Measurements from ENCODE around the gene CFAP54. TPM values are rescaled to one million over a fixed set of nuclear protein-coding genes. Genes with fewer than 3 reads are reported as not detected.

CFAP54 gene
- total RNA-seq, 6 experiments from 2014 or later: 0.40 to 0.66 (median 0.56) TPM

GRCh38 chr12:96698521-96698920 lies 209.1 kb downstream of the CFAP54 start:
- TF ChIP-seq CTCF (IDR thresholded peaks at IDR 0.05): peak; percentile 68
- Mint-ChIP-seq H3K4me3 (peak overlapping the region; percentile 49), H3K9me3 (no peaks in the 10 kb centered on the region), H3K27ac (no peak overlapping the region), H3K4me1 (ENCODE audit: low read depth) (no peaks in the 10 kb centered on the region; the same call in 1 of the 2 replicates), H3K27me3 (ENCODE audit: insufficient read depth) (peaks cover 6% of the 10 kb centered on the region), H3K36me3 (ENCODE audit: low read depth) (no peaks in the 10 kb centered on the region)
- no peak for DNase-seq

- peaks cover 6% of the 10 kb centered on the region for H3K27me3 Mint-ChIP-seq (ENCODE audit: insufficient read depth)
- H3K4me3 Mint-ChIP-seq: peak overlapping the region; percentile 49; the same call in 1 of the 2 replicates
- H3K9me3 Mint-ChIP-seq: no peaks in the 10 kb centered on the region
- no peak overlapping the region for H3K27ac Mint-ChIP-seq
- TF ChIP-seq CTCF (IDR thresholded peaks at IDR 0.05): no peak
- no peaks in the 10 kb centered on the region for H3K36me3 Mint-ChIP-seq (ENCODE audit: low read depth)
- DNase-seq: no peak
- H3K4me1 Mint-ChIP-seq (ENCODE audit: low read depth): no peaks in the 10 kb centered on the region; the same call in 1 of the 2 replicates
Measured at GRCh38 chr12:96698965-96699364, 209.6 kb downstream of the CFAP54 start.

GRCh38 chr12:96701856-96702255 lies 212.5 kb downstream of the CFAP54 start:
- no peak for TF ChIP-seq CTCF (IDR thresholded peaks at IDR 0.05)
- DNase-seq: no peak
- Mint-ChIP-seq H3K36me3 (ENCODE audit: low read depth) (no peaks in the 10 kb centered on the region), H3K27ac (no peak overlapping the region), H3K27me3 (ENCODE audit: insufficient read depth) (peaks cover 4% of the 10 kb centered on the region), H3K4me3 (no peak overlapping the region), H3K9me3 (no peaks in the 10 kb centered on the region), H3K4me1 (ENCODE audit: low read depth) (no peaks in the 10 kb centered on the region; the same call in 1 of the 2 replicates)

- H3K27ac Mint-ChIP-seq: no peak overlapping the region
- H3K27me3 Mint-ChIP-seq (ENCODE audit: insufficient read depth): peaks cover 3% of the 10 kb centered on the region; the same call in 1 of the 2 replicates
- TF ChIP-seq CTCF (IDR thresholded peaks at IDR 0.05): no peak
- DNase-seq: no peak
- H3K9me3 Mint-ChIP-seq: no peaks in the 10 kb centered on the region
- no peaks in the 10 kb centered on the region for H3K4me1 Mint-ChIP-seq (ENCODE audit: low read depth)
- H3K36me3 Mint-ChIP-seq (ENCODE audit: low read depth): no peaks in the 10 kb centered on the region
- no peak overlapping the region for H3K4me3 Mint-ChIP-seq
Measured at GRCh38 chr12:96710127-96710745, 220.9 kb downstream of the CFAP54 start.

GRCh38 chr12:96711364-96711763 lies 222.0 kb downstream of the CFAP54 start:
- Mint-ChIP-seq H3K4me1 (ENCODE audit: low read depth) (no peaks in the 10 kb centered on the region), H3K27me3 (ENCODE audit: insufficient read depth) (peaks cover 3% of the 10 kb centered on the region; the same call in 1 of the 2 replicates), H3K36me3 (ENCODE audit: low read depth) (no peaks in the 10 kb centered on the region), H3K27ac (no peak overlapping the region), H3K9me3 (no peaks in the 10 kb centered on the region), H3K4me3 (no peak overlapping the region)
- TF ChIP-seq CTCF (IDR thresholded peaks at IDR 0.05): no peak
- no peak for DNase-seq
